ENCODE results near the gene KCNC2.

DNA sequence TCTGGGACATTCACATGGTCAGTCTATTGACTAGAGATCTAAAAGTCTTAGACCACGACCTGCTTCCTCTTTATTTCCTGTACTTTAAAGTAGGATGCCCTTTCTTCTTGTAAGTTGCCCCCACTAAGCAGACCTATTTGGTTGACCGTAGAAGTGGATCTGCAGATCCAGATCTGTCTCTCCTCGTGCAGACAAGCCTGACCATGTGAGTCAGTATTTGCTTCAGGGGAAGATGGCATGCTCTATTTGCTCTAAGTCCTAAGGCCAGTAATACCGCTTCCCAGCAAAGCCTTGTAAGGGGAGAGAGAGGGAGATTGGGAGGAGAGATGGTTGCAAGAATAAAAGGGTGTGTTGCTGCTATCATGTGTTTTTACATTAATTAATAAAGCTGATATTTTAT is 46.8 kb downstream of the KCNC2 start:
- TF ChIP-seq, protein P1, sequence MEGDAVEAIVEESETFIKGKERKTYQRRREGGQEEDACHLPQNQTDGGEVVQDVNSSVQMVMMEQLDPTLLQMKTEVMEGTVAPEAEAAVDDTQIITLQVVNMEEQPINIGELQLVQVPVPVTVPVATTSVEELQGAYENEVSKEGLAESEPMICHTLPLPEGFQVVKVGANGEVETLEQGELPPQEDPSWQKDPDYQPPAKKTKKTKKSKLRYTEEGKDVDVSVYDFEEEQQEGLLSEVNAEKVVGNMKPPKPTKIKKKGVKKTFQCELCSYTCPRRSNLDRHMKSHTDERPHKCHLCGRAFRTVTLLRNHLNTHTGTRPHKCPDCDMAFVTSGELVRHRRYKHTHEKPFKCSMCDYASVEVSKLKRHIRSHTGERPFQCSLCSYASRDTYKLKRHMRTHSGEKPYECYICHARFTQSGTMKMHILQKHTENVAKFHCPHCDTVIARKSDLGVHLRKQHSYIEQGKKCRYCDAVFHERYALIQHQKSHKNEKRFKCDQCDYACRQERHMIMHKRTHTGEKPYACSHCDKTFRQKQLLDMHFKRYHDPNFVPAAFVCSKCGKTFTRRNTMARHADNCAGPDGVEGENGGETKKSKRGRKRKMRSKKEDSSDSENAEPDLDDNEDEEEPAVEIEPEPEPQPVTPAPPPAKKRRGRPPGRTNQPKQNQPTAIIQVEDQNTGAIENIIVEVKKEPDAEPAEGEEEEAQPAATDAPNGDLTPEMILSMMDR (IDR thresholded peaks at IDR 0.05; ENCODE audit: insufficient read depth, low read length), result no peak
- TF ChIP-seq SPI1 (IDR thresholded peaks at IDR 0.05; ENCODE audit: borderline replicate concordance, low read depth) (no peak), POLR2AphosphoS5 (IDR thresholded peaks at IDR 0.05; ENCODE audit: low read depth) (no peak), GABPA (IDR thresholded peaks at IDR 0.05; ENCODE audit: low read depth) (no peak), REST (IDR thresholded peaks at IDR 0.05; ENCODE audit: insufficient replicate concordance, low read depth) (no peak)

All from HL-60 (cell line).